Stimulated activated CD4-positive, alpha-beta T cell treated with anti-CD3 and anti-CD28 coated beads, TNF-alpha, amount 100 ng/mL, for 24 hours (primary cell): ENCODE measurements around the gene ARHGDIA.

Experiments
- DNase-seq, 3 experiments: peaks; one replicate each; pipeline ENCODE4 v3.0.0-alpha.2; 2020; ENCODE audit warnings: low read depth in 3 of 3

Gene ARHGDIA

DNA sequence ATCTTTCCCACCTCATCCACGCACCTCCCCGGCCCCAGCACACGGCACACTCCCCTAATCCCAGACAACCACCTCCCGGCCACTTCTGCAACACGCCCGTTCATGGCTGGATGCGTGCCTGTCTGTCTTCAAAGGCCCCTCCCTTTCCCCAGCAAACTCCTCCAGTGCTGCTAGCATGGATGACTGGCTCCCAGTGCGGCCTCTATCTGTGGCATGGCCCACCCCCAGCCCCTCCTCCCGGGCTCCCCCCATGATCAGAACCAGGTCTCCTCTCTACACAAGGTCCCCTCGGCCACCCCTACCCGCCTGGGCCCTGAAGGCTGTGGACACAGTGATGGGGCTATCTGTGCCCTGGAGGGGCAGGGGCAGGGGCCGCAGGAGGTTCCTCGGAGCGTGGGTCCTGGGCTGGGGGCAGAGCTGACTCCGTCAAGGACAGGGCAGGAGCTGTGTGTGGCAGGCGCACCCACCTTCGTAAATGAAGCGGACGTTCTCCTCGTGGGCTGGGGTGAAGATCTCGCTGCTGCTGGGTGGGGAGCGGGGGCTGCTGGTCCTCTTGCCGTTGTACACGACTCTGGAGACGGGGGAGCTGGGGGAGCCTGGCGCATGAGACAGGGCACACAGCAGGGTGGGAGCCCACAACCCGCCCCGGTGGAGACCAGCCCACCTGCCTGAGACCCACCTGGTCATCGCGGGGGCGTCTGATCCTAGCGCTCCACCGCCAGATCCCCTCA, 47.2 kb downstream of the ARHGDIA start:
- no peak for DNase-seq

DNA sequence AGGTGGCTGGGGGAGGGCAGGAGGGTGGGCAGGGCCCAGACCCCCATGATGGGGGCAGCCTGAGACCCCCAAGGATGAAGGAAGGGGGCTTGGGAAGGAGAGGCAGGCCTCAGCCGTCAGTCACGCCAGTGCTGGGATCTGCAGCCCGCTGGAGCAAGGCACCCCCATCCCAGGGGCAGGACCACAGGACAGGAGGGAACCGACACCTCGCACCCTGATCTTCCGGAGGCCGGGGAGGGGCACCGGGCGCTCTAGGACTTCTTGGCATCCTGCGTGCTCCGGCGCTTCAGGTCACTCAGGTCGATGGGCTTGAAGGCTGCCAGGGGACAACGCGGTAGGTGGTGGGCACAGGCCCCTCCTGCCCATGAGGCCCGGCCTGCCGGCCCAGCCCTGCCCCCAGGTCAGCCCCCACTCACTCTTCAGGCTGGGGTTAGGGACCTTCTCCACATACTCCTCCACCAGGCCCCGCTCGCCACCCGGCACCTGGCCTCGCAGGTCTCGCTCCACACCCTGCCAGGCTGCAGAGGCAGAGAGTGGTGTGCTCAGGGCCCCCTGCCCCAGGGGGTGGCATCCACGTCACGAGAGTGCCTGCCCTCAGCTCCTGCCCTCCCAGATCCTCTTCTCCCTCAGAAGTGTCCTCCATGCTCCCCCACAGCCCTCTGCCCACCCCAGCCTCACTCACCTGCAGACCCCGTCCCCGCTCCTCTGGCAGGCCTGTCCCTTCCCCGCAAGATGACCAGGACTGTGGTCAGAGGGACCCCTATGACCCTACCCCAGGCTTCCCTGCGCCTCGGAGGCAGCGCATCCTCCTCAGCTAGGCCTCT, 47.9 kb downstream of the ARHGDIA start:
- DNase-seq, result no peak

DNA sequence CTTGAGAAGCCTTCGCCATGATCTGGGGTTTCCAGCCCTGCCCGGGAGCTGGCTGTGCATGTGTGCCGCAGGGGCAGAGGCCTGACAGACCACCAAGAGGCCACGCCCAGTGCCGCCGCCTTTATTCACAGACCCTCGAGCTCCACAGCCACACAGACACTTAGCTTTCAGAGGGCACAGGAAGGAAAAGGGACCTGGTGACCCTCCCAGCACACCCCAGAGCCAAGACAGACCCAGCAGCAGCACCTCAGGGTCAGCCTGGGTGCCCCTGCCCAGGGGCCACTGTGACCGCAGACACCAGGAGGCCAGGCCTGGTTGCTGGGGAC, 48.9 kb downstream of the ARHGDIA start:
- no peak for DNase-seq

DNA sequence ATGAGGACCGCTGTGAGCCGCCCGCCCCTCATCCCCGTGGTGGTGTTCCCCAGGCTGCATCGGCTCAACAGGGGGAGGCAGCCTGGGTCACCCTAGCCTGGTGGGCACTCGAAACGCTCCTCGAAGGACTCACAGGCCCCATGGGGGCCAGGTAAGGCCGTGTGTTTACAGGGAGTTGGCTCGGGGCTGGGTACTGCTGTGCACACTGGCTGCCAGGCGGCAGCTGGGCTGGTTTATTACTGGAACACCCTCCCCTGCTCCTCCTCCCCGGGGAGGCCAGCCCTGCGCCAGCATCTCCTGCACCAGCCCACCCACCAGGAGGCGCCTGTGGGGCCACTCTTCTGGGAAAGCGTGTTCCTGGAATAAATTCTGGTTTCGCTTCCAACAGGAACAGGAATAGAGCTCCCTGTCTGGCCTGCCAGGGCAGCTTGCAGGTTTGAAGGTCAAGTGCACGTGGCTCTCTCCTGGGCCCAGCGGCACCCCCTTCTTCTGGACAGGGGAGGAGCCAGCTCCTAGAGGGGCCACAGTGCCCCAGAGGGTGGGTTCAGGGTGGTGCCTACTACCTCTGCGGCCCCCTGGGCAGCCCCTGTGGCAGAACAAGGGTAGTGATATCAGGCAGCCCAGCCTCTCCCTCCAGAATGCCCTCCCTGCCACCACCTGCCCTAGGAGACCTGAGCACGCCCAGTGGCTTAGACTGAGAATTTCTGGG, 49.4 kb downstream of the ARHGDIA start:
- DNase-seq, result no peak

DNA sequence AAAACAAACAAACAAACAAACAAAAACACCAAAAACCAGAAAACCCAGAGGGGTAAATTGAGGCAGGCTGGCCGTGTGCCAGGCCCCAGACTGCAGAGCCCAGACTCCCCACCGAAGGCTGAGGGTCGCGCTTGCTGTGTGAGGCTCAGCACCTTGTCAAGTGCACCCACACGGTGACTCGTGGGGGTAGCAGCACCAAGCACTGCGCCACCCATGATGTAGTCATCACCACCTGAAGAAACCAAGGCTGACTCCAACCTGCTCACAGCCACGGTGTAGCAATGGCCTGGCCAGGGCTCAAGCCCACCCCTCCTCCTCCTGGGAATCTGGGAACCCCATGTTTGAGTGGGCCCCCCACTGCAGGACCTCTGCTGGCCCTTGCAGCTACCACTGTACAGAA, 50.0 kb downstream of the ARHGDIA start:
- DNase-seq, result no peak

DNA sequence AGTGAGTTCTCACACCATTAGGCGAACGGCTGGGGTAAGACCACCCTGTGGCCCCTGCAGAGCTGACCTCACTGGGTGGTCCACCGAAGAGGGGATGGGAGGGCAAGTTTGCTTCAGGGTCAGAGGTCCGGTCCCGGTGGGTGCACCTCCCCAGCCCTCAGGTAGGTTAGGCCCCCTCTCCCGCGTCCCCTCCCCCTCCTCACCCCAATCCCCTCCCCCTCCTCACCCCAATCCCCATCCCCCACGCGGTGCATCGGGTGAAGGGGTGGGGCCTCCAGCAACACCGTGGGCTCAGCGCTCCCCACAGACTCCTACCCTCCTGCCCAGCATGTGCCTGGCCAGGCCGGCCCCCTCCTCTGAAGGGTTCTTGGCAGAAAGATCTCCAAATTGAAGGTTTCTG, 51.4 kb downstream of the ARHGDIA start:
- DNase-seq, result no peak

DNA sequence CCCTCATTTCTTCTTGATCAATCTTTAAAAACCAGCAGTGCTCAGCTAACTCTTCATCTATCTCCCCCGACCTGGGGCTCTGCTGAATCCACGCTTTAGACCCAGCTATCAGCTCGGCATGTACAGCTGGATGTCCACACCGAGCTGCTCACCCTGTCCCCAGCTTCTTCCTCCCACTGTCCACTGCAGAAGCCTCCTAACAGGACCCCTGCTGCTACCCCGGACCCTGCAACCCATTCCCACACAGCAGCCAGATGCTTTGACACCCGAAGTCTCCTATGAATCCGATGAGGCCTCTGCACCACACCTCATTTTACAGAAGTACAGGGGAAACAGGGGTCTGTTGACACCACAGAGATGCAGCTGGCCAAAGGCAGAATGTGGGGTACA, 53.4 kb downstream of the ARHGDIA start:
- DNase-seq, result no peak
